H9 (cell line): ENCODE data around the gene IRF6. TPM values are rescaled to one million over a fixed set of nuclear protein-coding genes. Genes with fewer than 3 reads are reported as not detected.

ENCODE experiments used
- DNase-seq: peaks from one replicate; pipeline ENCODE4 v3.0.0-alpha.2; 2017
- H2AFZ ChIP-seq: one replicate; pipeline ENCODE4 v1.6.1; 2013; ENCODE audit warnings: mild to moderate bottlenecking, low read length, control low read depth, moderate library complexity
- H2AK5ac ChIP-seq: 2 replicates; pipeline ENCODE4 v1.6.1; 2013; ENCODE audit warnings: low read length, control low read depth, mixed read lengths; ENCODE audit not compliant: insufficient read length
- H2BK120ac ChIP-seq: one replicate; pipeline ENCODE4 v1.6.1; 2013; ENCODE audit warnings: low read depth, mild to moderate bottlenecking, low read length, control low read depth, inconsistent platforms; ENCODE audit not compliant: poor library complexity, severe bottlenecking
- H2BK12ac ChIP-seq: 2 replicates; pipeline ENCODE4 v1.6.1; 2013; ENCODE audit warnings: low read length, control low read depth, mixed read lengths, low read depth; ENCODE audit not compliant: insufficient read length
- H2BK15ac ChIP-seq: 2 replicates; pipeline ENCODE4 v1.6.1; 2013; ENCODE audit warnings: low read depth, low read length, control low read depth
- H2BK20ac ChIP-seq: one replicate; pipeline ENCODE4 v1.6.1; 2013; ENCODE audit warnings: low read depth, mild to moderate bottlenecking, low read length, control low read depth, inconsistent platforms; ENCODE audit not compliant: poor library complexity, severe bottlenecking
- H2BK5ac ChIP-seq: 2 replicates; pipeline ENCODE4 v1.6.1; 2013; ENCODE audit warnings: low read length, control low read depth, mixed read lengths; ENCODE audit not compliant: insufficient read length
- H3K14ac ChIP-seq: 2 replicates; pipeline ENCODE4 v1.6.1; 2013; ENCODE audit warnings: low read length, control low read depth; ENCODE audit not compliant: insufficient read depth
- H3K18ac ChIP-seq: 2 replicates; pipeline ENCODE4 v1.6.1; 2013; ENCODE audit warnings: low read depth, mild to moderate bottlenecking, mixed read lengths, low read length, control low read depth; ENCODE audit not compliant: insufficient read length
- H3K23ac ChIP-seq: 2 replicates; pipeline ENCODE4 v1.6.1; 2013; ENCODE audit warnings: low read length, control low read depth, mixed read lengths, low read depth; ENCODE audit not compliant: insufficient read length
- H3K23me2 ChIP-seq: 2 replicates; pipeline ENCODE4 v1.6.1; 2013; ENCODE audit warnings: low read depth, mild to moderate bottlenecking, mixed read lengths, low read length, control low read depth; ENCODE audit not compliant: insufficient read length, poor library complexity, severe bottlenecking
- H3K27ac ChIP-seq: 2 replicates; pipeline ENCODE4 v1.5.1; 2013; ENCODE audit warnings: low read length, control low read depth, mixed read lengths, low read depth; ENCODE audit not compliant: insufficient read length
- H3K27me3 ChIP-seq: 2 replicates; pipeline ENCODE4 v1.6.1; 2013; ENCODE audit warnings: low read length, control low read depth, inconsistent platforms; ENCODE audit not compliant: insufficient read depth
- H3K4ac ChIP-seq: 2 replicates; pipeline ENCODE4 v1.6.1; 2013; ENCODE audit warnings: low read depth, mild to moderate bottlenecking, control low read depth, inconsistent platforms, low read length, moderate library complexity
- H3K4me1 ChIP-seq: 2 replicates; pipeline ENCODE4 v1.6.1; 2013; ENCODE audit warnings: low read length, control low read depth, inconsistent platforms; ENCODE audit not compliant: insufficient read depth
- H3K4me2 ChIP-seq: 2 replicates; pipeline ENCODE4 v1.6.1; 2013; ENCODE audit warnings: low read length, control low read depth, mixed read lengths; ENCODE audit not compliant: insufficient read length, insufficient read depth
- H3K56ac ChIP-seq: 2 replicates; pipeline ENCODE4 v1.6.1; 2013; ENCODE audit warnings: low read depth, mild to moderate bottlenecking, mixed read lengths, low read length, control low read depth; ENCODE audit not compliant: insufficient read length
- H3K79me1 ChIP-seq: 2 replicates; pipeline ENCODE4 v1.6.1; 2013; ENCODE audit warnings: low read depth, mild to moderate bottlenecking, moderate library complexity, low read length, control low read depth, inconsistent platforms; ENCODE audit not compliant: insufficient read depth, poor library complexity, severe bottlenecking
- H3K79me2 ChIP-seq: 2 replicates; pipeline ENCODE4 v1.6.1; 2013; ENCODE audit warnings: low read length, control low read depth, inconsistent platforms; ENCODE audit not compliant: insufficient read depth
- H3K9ac ChIP-seq: 2 replicates; pipeline ENCODE4 v1.6.1; 2013; ENCODE audit warnings: low read length, control low read depth, mixed read lengths; ENCODE audit not compliant: insufficient read length; ENCODE audit errors: extremely low read depth
- H3K9me3 ChIP-seq: one replicate; pipeline ENCODE4 v1.6.1; 2013; ENCODE audit warnings: low read depth, low read length, inconsistent platforms; ENCODE audit not compliant: control insufficient read depth
- H3T11ph ChIP-seq: one replicate; pipeline ENCODE4 v1.6.1; 2013; ENCODE audit warnings: mild to moderate bottlenecking, low read length, control low read depth, inconsistent platforms
- H4K20me1 ChIP-seq: one replicate; pipeline ENCODE4 v1.6.1; 2013; ENCODE audit not compliant: control insufficient read depth, insufficient read length, insufficient read depth
- H4K5ac ChIP-seq: 2 replicates; pipeline ENCODE4 v1.6.1; 2013; ENCODE audit warnings: low read depth, mild to moderate bottlenecking, mixed read lengths, low read length, control low read depth; ENCODE audit not compliant: insufficient read length
- H4K8ac ChIP-seq: replicated peaks from 2 replicates; pipeline ENCODE4 v1.6.1; 2013; ENCODE audit warnings: low read length, control low read depth, mixed read lengths, low read depth; ENCODE audit not compliant: insufficient read length
- H4K91ac ChIP-seq: 2 replicates; pipeline ENCODE4 v1.6.1; 2013; ENCODE audit warnings: low read depth, mild to moderate bottlenecking, moderate library complexity, mixed read lengths, low read length, control low read depth; ENCODE audit not compliant: insufficient read length
- H3K27ac Mint-ChIP-seq, 3 experiments: 2 replicates in 2 of 3; 3 replicates in 1 of 3; pipeline ENCODE4 v1.8.0; 2020 to 2021; ENCODE audit warnings: mixed read lengths in 3 of 3, mild to moderate bottlenecking in 1 of 3, moderate library complexity in 1 of 3
- H3K27me3 Mint-ChIP-seq: 2 replicates; pipeline ENCODE4 v1.8.0; 2021; ENCODE audit warnings: low read depth, mild to moderate bottlenecking, moderate library complexity, mixed read lengths
- H3K36me3 Mint-ChIP-seq, 3 experiments: 2 replicates in 2 of 3; 3 replicates in 1 of 3; pipeline ENCODE4 v1.8.0; 2020 to 2021; ENCODE audit warnings: low read depth in 3 of 3, mixed read lengths in 3 of 3; ENCODE audit not compliant: insufficient read depth in 1 of 3
- H3K4me1 Mint-ChIP-seq, 2 experiments: 2 replicates each; pipeline ENCODE4 v1.8.0; 2020; ENCODE audit warnings: mixed read lengths in 2 of 2
- H3K4me3 Mint-ChIP-seq, 2 experiments: 2 replicates in 1 of 2; 3 replicates in 1 of 2; pipeline ENCODE4 v1.8.0; 2020 to 2021; ENCODE audit warnings: mild to moderate bottlenecking in 2 of 2, mixed read lengths in 2 of 2, moderate library complexity in 1 of 2
- H3K9me3 Mint-ChIP-seq, 2 experiments: 2 replicates in 1 of 2; 3 replicates in 1 of 2; pipeline ENCODE4 v1.8.0; 2020; ENCODE audit warnings: mild to moderate bottlenecking in 2 of 2, mixed read lengths in 2 of 2, moderate library complexity in 1 of 2
- CTCF ChIP-seq: fragments of 200-600 bp; sonication (generic); conservative IDR thresholded peaks from 3 replicates; pipeline ENCODE4 v1.8.0; 2021; ENCODE audit warnings: antibody characterized with exemption, mild to moderate bottlenecking
- WGBS: extraction: QIAGEN DNeasy Blood & Tissue Kit; methylation state at CpG from one replicate; pipeline ENCODE4 v1.1.7; 2013; ENCODE audit warnings: missing lambda C conversion rate, low lambda C conversion rate, mixed read lengths; ENCODE audit not compliant: insufficient read length; ENCODE audit errors: extremely low coverage; 5-methylcytosine and 5-hydroxymethylcytosine counted together
- total RNA-seq: library from RNA; stranded (reverse); gene quantifications from 2 replicates; pipeline ENCODE4 v1.2.1, GENCODE V29; 2021

Gene IRF6
- total RNA-seq, 1 experiment from 2014 or later = 7.1 TPM

- no peak overlapping the region for H3K4me3 Mint-ChIP-seq
Observed at GRCh38 chr1:209737118-209737505, 68.8 kb downstream of the IRF6 start.

More at GRCh38 chr1:209737118-209737505, 68.8 kb downstream of the IRF6 start:
- Mint-ChIP-seq H3K27me3 (peaks cover 30% of the 10 kb centered on the region), H3K4me1 (no peaks in the 10 kb centered on the region), H3K36me3 (no peaks in the 10 kb centered on the region), H3K9me3 (no peaks in the 10 kb centered on the region), H3K27ac (no peak overlapping the region)
- no peak for DNase-seq
- no peak overlapping the region for H3K4ac ChIP-seq
- no peak overlapping the region for H2AFZ ChIP-seq
- WGBS = no CpG with 5 or more reads among the region's 5 CpGs
- H4K20me1 ChIP-seq = no peaks in the 10 kb centered on the region
- no peak overlapping the region for H3K4me2 ChIP-seq
- H3K23ac ChIP-seq = no peak overlapping the region
- no peak overlapping the region for H3K14ac ChIP-seq
- H4K5ac ChIP-seq = no peak overlapping the region
- no peak overlapping the region for H2BK15ac ChIP-seq
- TF ChIP-seq CTCF = no peak
- H2AK5ac ChIP-seq = no peak overlapping the region
- no peak overlapping the region for H3K56ac ChIP-seq
- no peaks in the 10 kb centered on the region for H3K9me3 ChIP-seq
- no peaks in the 10 kb centered on the region for H3K4me1 ChIP-seq
- no peaks in the 10 kb centered on the region for H3K23me2 ChIP-seq
- no peak overlapping the region for H3K18ac ChIP-seq
- no peak overlapping the region for H2BK20ac ChIP-seq
- no peak overlapping the region for H4K91ac ChIP-seq
- no peak overlapping the region for H4K8ac ChIP-seq
- no peak overlapping the region for H2BK12ac ChIP-seq
- H3T11ph ChIP-seq = no peak overlapping the region
- no peak overlapping the region for H2BK120ac ChIP-seq
- H2BK5ac ChIP-seq = no peak overlapping the region
- no peaks in the 10 kb centered on the region for H3K79me2 ChIP-seq
- H3K9ac ChIP-seq = no peak overlapping the region
- no peaks in the 10 kb centered on the region for H3K27me3 ChIP-seq
- H3K79me1 ChIP-seq = no peaks in the 10 kb centered on the region
- H3K27ac ChIP-seq = no peak overlapping the region
